HCT116 (cell line): ENCODE data around the gene PDE4D. TPM values are rescaled to one million over a fixed set of nuclear protein-coding genes. Genes with fewer than 3 reads are reported as not detected.

Experiments
- ATAC-seq: fragments of 200-7000 bp; cut with Tn5 transposase; 2 replicates; pipeline ENCODE4 v1.9.1; 2020; ENCODE audit warnings: mild to moderate bottlenecking, moderate library complexity
- BruUV-seq: library from RNA; stranded (reverse); fragments of 400-500 nt; replicated peaks from 2 replicates; lab custom pipeline; 2021; lab: Mats Ljungman, UMichigan
- CTCF ChIA-PET: fragments of 300-600 bp; sonication (Branson Sonifier 250); formaldehyde crosslinking; loops from one replicate; lab custom pipeline; 2021; ENCODE audit warnings: antibody characterized with exemption; lab: Charles Lee
- POLR2A ChIA-PET: fragments of 300-600, 350-600 bp; sonication (Branson Sonifier 250); formaldehyde crosslinking; loops from one replicate; lab custom pipeline; 2021; ENCODE audit warnings: antibody characterized with exemption; lab: Charles Lee
- RAD21 ChIA-PET, 2 experiments: fragments of 300-600 bp; sonication (Branson Sonifier 250); formaldehyde crosslinking; loops; one replicate each; lab custom pipeline; 2023; ENCODE audit warnings: low total read pairs in 2 of 2; ENCODE audit not compliant: uncharacterized antibody in 2 of 2, unreplicated experiment in 2 of 2, low non-redundant PET in 1 of 2; lab: Charles Lee
- DNase-seq: peaks from one replicate; pipeline ENCODE4 v3.0.0-alpha.2; 2010; ENCODE audit warnings: low read depth, low spot score
- H2AFZ ChIP-seq: fragments of 200-600 bp; shearing (Covaris generic), sonication (generic); 2 replicates; pipeline ENCODE4 v1.6.1; 2017; ENCODE audit warnings: low read depth, mixed run types, mixed read lengths, antibody characterized with exemption, low read length; ENCODE audit not compliant: poor library complexity, severe bottlenecking
- H3K27ac ChIP-seq: 2 replicates; pipeline ENCODE4 v1.5.1; 2012; ENCODE audit warnings: low read depth, low read length
- H3K27me3 ChIP-seq: fragments of 200-600 bp; sonication (generic); 2 replicates; pipeline ENCODE4 v1.6.1; 2016; ENCODE audit warnings: mixed run types, low read length, mixed read lengths; ENCODE audit not compliant: insufficient read depth
- H3K36me3 ChIP-seq, 2 experiments: fragments of 200-500 bp in 1 of 2; fragments of 200-600 bp in 1 of 2; sonication (Bioruptor generic) in 1 of 2; sonication (generic) in 1 of 2; 2 replicates each; pipeline versions ENCODE4 v1.5.1 to v1.6.1; 2014 to 2016; ENCODE audit warnings: low read length in 2 of 2, inconsistent platforms in 1 of 2, mixed read lengths in 1 of 2, mixed run types in 1 of 2; ENCODE audit not compliant: insufficient read depth in 2 of 2, control insufficient read depth in 1 of 2
- H3K4me1 ChIP-seq, 2 experiments: fragments of 200-600 bp in 1 of 2; sonication (generic) in 1 of 2; 2 replicates each; pipeline versions ENCODE4 v1.5.1 to v1.6.1; 2012 to 2017; ENCODE audit warnings: low read length in 2 of 2, inconsistent platforms in 1 of 2, mild to moderate bottlenecking in 1 of 2, mixed read lengths in 1 of 2, mixed run types in 1 of 2, moderate library complexity in 1 of 2; ENCODE audit not compliant: insufficient read depth in 2 of 2, control insufficient read depth in 1 of 2
- H3K4me2 ChIP-seq: fragments of 200-600 bp; sonication (generic); 2 replicates; pipeline ENCODE4 v1.6.1; 2017; ENCODE audit warnings: mixed run types, low read length, mixed read lengths
- H3K4me3 ChIP-seq, 2 experiments: fragments of 200-600 bp in 1 of 2; sonication (generic) in 1 of 2; replicated peaks in 1 of 2; 2 replicates each; pipeline ENCODE4 v1.5.1; 2011 to 2016; ENCODE audit warnings: low read length in 2 of 2, control low read depth in 1 of 2, low read depth in 1 of 2, mild to moderate bottlenecking in 1 of 2, mixed read lengths in 1 of 2, mixed run types in 1 of 2
- H3K79me2 ChIP-seq: fragments of 200-600 bp; sonication (generic); 2 replicates; pipeline ENCODE4 v1.6.1; 2017; ENCODE audit warnings: mild to moderate bottlenecking, mixed run types, low read length, moderate library complexity, mixed read lengths; ENCODE audit not compliant: insufficient read depth
- H3K9ac ChIP-seq: fragments of 200-600 bp; sonication (generic); 2 replicates; pipeline ENCODE4 v1.6.1; 2016; ENCODE audit warnings: low read length, mixed read lengths
- H3K9me2 ChIP-seq: fragments of 200-600 bp; sonication (generic), shearing (Covaris generic); 2 replicates; pipeline ENCODE4 v1.6.1; 2017; ENCODE audit warnings: mixed run types, mild to moderate bottlenecking, moderate library complexity; ENCODE audit not compliant: insufficient read depth
- H3K9me3 ChIP-seq, 2 experiments: fragments of 200-500 bp in 1 of 2; fragments of 200-600 bp in 1 of 2; sonication (Bioruptor generic) in 1 of 2; sonication (generic) in 1 of 2; 2 replicates each; pipeline ENCODE4 v1.6.1; 2014 to 2017; ENCODE audit warnings: low read length in 2 of 2, mixed read lengths in 2 of 2, inconsistent platforms in 1 of 2, low read depth in 1 of 2, mild to moderate bottlenecking in 1 of 2, mixed run types in 1 of 2, moderate library complexity in 1 of 2; ENCODE audit not compliant: control insufficient read depth in 1 of 2, insufficient read depth in 1 of 2
- H4K20me1 ChIP-seq: fragments of 200-600 bp; sonication (generic), shearing (Covaris generic); 2 replicates; pipeline ENCODE4 v1.6.1; 2017; ENCODE audit warnings: mixed run types, mild to moderate bottlenecking, moderate library complexity; ENCODE audit not compliant: insufficient read depth
- CBX3 ChIP-seq: IDR thresholded peaks from 2 replicates; pipeline ENCODE4 v1.6.1; 2012; ENCODE audit warnings: low read depth
- EGR1 ChIP-seq: IDR thresholded peaks from 2 replicates; pipeline ENCODE4 v1.6.1; 2012; ENCODE audit warnings: low read depth
- ELF1 ChIP-seq: IDR thresholded peaks from 2 replicates; pipeline ENCODE4 v1.6.1; 2012; ENCODE audit warnings: low read depth, borderline replicate concordance
- REST ChIP-seq: IDR thresholded peaks from 2 replicates; pipeline ENCODE4 v1.6.1; 2012; ENCODE audit warnings: low read depth
- SP1 ChIP-seq: IDR thresholded peaks from 2 replicates; pipeline ENCODE4 v1.6.1; 2012; ENCODE audit warnings: low read depth
- SRF ChIP-seq: IDR thresholded peaks from 2 replicates; pipeline ENCODE4 v1.6.1; 2012; ENCODE audit warnings: low read depth
- TCF7L2 ChIP-seq: IDR thresholded peaks from 2 replicates; pipeline ENCODE4 v1.7.0; 2011; ENCODE audit warnings: borderline replicate concordance, inconsistent platforms; ENCODE audit not compliant: insufficient read depth, insufficient read length; ENCODE audit errors: extremely low read depth
- intact Hi-C: fragments of 100-400 bp; cut with micrococcal nuclease; formaldehyde crosslinking; loops from 2 replicates; pipeline ENCODE4 v1.10.0; 2022
- total RNA-seq: library from RNA; stranded (reverse); gene quantifications from one replicate; pipeline ENCODE4 v1.2.1, GENCODE V29; 2021; ENCODE audit not compliant: unreplicated experiment

The PDE4D gene
- total RNA-seq, 1 experiment from 2014 or later = 1.1 TPM

- BruUV-seq = no TSS peak
Observed at GRCh38 chr5:59081693-59082092, 811.8 kb downstream of the PDE4D start.

GRCh38 chr5:59079622-59080620 is 813.6 kb downstream of the PDE4D start:
- Histone ChIP-seq H3K9me2 (no peaks in the 10 kb centered on the region), H3K27ac (no peak overlapping the region), H3K4me3 (no peak overlapping the region), H3K36me3 (no peaks in the 10 kb centered on the region), H4K20me1 (no peaks in the 10 kb centered on the region), H3K9ac (no peak overlapping the region), H2AFZ (no peak overlapping the region), H3K4me2 (no peak overlapping the region), H3K9me3 (no peaks in the 10 kb centered on the region), H3K4me1 (no peaks in the 10 kb centered on the region), H3K27me3 (peaks cover 11% of the 10 kb centered on the region)
- no TSS peak for BruUV-seq
- no peak for DNase-seq
- POLR2A ChIA-PET = interaction anchor here (0.6 kb wide), 1 partner anchor 1372 kb away, joined by 4 read pairs; no protein-coding TSS in a partner anchor
- ATAC-seq = no peak
- intact Hi-C loops = no loop called here
- TF ChIP-seq ELF1 (no peak), TCF7L2 (no peak), EGR1 (no peak), REST (no peak), SRF (no peak)
- TF ChIP-seq, all 23 proteins: peak for 0
- ChIA-PET CTCF (no interaction called here), RAD21 (no interaction called here)
- no peaks in the 10 kb centered on the region for H3K79me2 ChIP-seq

More at GRCh38 chr5:59081693-59082092, 811.8 kb downstream of the PDE4D start:
- H3K4me1 ChIP-seq = no peaks in the 10 kb centered on the region
- TF ChIP-seq TCF7L2 = no peak
- no peak for TF ChIP-seq CBX3
- TF ChIP-seq SP1 = no peak
- no peak overlapping the region for H3K9ac ChIP-seq
- peaks cover 18% of the 10 kb centered on the region for H3K27me3 ChIP-seq
- CTCF ChIA-PET = no interaction called here
- no peak overlapping the region for H3K4me2 ChIP-seq
- POLR2A ChIA-PET = no interaction called here
- H3K36me3 ChIP-seq = no peaks in the 10 kb centered on the region
- no peaks in the 10 kb centered on the region for H4K20me1 ChIP-seq
- H2AFZ ChIP-seq = no peak overlapping the region
- H3K9me3 ChIP-seq = no peaks in the 10 kb centered on the region
- no peaks in the 10 kb centered on the region for H3K79me2 ChIP-seq
- intact Hi-C loops = no loop called here
- DNase-seq (no peak), ATAC-seq (no peak)
- no peaks in the 10 kb centered on the region for H3K9me2 ChIP-seq
- RAD21 ChIA-PET = no interaction called here
- H3K4me3 ChIP-seq = no peak overlapping the region
- no peak overlapping the region for H3K27ac ChIP-seq
